Stimulated activated naive CD8-positive, alpha-beta T cell treated with anti-CD3 and anti-CD28 coated beads, Interleukin-15, Interleukin-2, amounts not matched to agents 100 U/mL and 50 U/mL, for 24 hours (primary cell): ENCODE results near the gene STRN4.
"Not testable (repeated sequence)": the region's sequence is repeated elsewhere in the genome, so short reads cannot be mapped to it uniquely, and the experiment has no call there.

Source experiments
- ATAC-seq: fragments of 150-1000 bp; cut with Tn5 transposase; one replicate; pipeline ENCODE4 v1.10.0; 2021
- DNase-seq: peaks from one replicate; pipeline ENCODE4 v3.0.0; 2021

Gene STRN4

GRCh38 chr19:46746281-46747057 is at the start of gene STRN4:
TSS of gene STRN4 (minus strand) at chr19:46746450. CDS start at chr19:46746430, 20 bp downstream.
- DNase-seq = peak; percentile 72
- peak; percentile 71 for ATAC-seq

- no peak for ATAC-seq
- no peak for DNase-seq
These were observed 45.7 kb upstream of the STRN4 start for GRCh38 chr19:46791944-46792343.

GRCh38 chr19:46789371-46789770 is 43.1 kb upstream of the STRN4 start:
- ATAC-seq = no peak
- DNase-seq = no peak

- ATAC-seq = no peak
- DNase-seq = no peak
These were observed 42.7 kb upstream of the STRN4 start for GRCh38 chr19:46788968-46789338.

GRCh38 chr19:46788262-46788967 is 42.2 kb upstream of the STRN4 start, which contains the start of gene SLC1A5:
TSS of gene SLC1A5 (minus strand) at chr19:46788594. CDS start at chr19:46787965, 629 bp downstream.
- ATAC-seq = peak; percentile 79
- DNase-seq = peak; percentile 99

- DNase-seq (peak; percentile 52), ATAC-seq (no peak)
These were observed 41.3 kb upstream of the STRN4 start for GRCh38 chr19:46787331-46788261.

- DNase-seq = no peak
- ATAC-seq = no peak
These were observed 40.7 kb upstream of the STRN4 start for GRCh38 chr19:46787040-46787330.

GRCh38 chr19:46786236-46787039 is 40.2 kb upstream of the STRN4 start:
- ATAC-seq (peak; percentile 65), DNase-seq (peak; percentile 85)

GRCh38 chr19:46785980-46786235 is 39.7 kb upstream of the STRN4 start:
- no peak for DNase-seq
- no peak for ATAC-seq

- no peak for ATAC-seq
- no peak for DNase-seq
These were observed 39.1 kb upstream of the STRN4 start for GRCh38 chr19:46785054-46785979.

GRCh38 chr19:46784262-46785053 is 38.2 kb upstream of the STRN4 start:
- DNase-seq (peak; percentile 78), ATAC-seq (peak; percentile 38)

- DNase-seq = no peak
- ATAC-seq = no peak
These were observed 37.4 kb upstream of the STRN4 start for GRCh38 chr19:46783670-46784069.

GRCh38 chr19:46782355-46783019 is 36.2 kb upstream of the STRN4 start:
- ATAC-seq (no peak), DNase-seq (no peak)

- ATAC-seq, DNase-seq: not testable (repeated sequence)
These were observed 31.9 kb upstream of the STRN4 start for GRCh38 chr19:46777956-46778645.

- DNase-seq (peak; percentile 54), ATAC-seq (no peak)
These were observed 31.0 kb upstream of the STRN4 start for GRCh38 chr19:46776927-46777911.

GRCh38 chr19:46775642-46776258 is 29.5 kb upstream of the STRN4 start:
- no peak for DNase-seq
- ATAC-seq = no peak

- DNase-seq (no peak), ATAC-seq (no peak)
These were observed 26.8 kb upstream of the STRN4 start for GRCh38 chr19:46773018-46773399.
